B cell (primary cell): ENCODE measurements around the gene B9D1. TPM values are rescaled to one million over a fixed set of nuclear protein-coding genes. Genes with fewer than 3 reads are reported as not detected.

ENCODE experiments used
- ATAC-seq: fragments of 200-7000 bp; cut with Tn5 transposase; one replicate; pipeline ENCODE4 v1.10.0; 2021; ENCODE audit warnings: low read depth, mild to moderate bottlenecking, moderate number of reproducible peaks, moderate library complexity
- CTCF ChIA-PET: fragments of 350-600 bp; sonication (Branson Sonifier 250); formaldehyde crosslinking; loops from one replicate; lab custom pipeline; 2021; ENCODE audit warnings: antibody characterized with exemption, inconsistent platforms; lab: Charles Lee
- POLR2A ChIA-PET: fragments of 350-600 bp; sonication (Branson Sonifier 250); formaldehyde crosslinking; loops from one replicate; lab custom pipeline; 2021; ENCODE audit warnings: antibody characterized with exemption; lab: Charles Lee
- DNase-seq: peaks from one replicate; pipeline ENCODE4 v3.0.0; 2013
- H2AFZ ChIP-seq: 2 replicates; pipeline ENCODE4 v1.6.1; 2012; ENCODE audit warnings: mild to moderate bottlenecking, low read depth, low read length; ENCODE audit not compliant: insufficient read depth, poor library complexity, severe bottlenecking
- H3K27ac ChIP-seq, 2 donors: 1 replicate in 1 of 2; 2 replicates in 1 of 2; pipeline ENCODE4 v1.5.1; 2012 to 2013; ENCODE audit warnings: low read length in 2 of 2, mild to moderate bottlenecking in 2 of 2, moderate library complexity in 1 of 2
- H3K27me3 ChIP-seq, 4 experiments: fragments of 200-600 bp in 1 of 4; sonication (generic) in 1 of 4; replicated peaks in 1 of 4; 1 replicate in 2 of 4; 2 replicates in 2 of 4; pipeline versions ENCODE4 v1.6.1 to v1.7.0; 2013 to 2016; ENCODE audit warnings: low read length in 3 of 4, mild to moderate bottlenecking in 2 of 4, mixed read lengths in 1 of 4, moderate library complexity in 1 of 4; ENCODE audit not compliant: insufficient read depth in 4 of 4, control insufficient read depth in 3 of 4; ENCODE audit errors: control extremely low read depth in 1 of 4
- H3K36me3 ChIP-seq, 2 experiments: replicated peaks in 1 of 2; 1 replicate in 1 of 2; 2 replicates in 1 of 2; pipeline versions ENCODE4 v1.6.1 to v1.7.1; 2013; ENCODE audit warnings: low read length in 1 of 2; ENCODE audit not compliant: insufficient read depth in 2 of 2, control insufficient read depth in 1 of 2; ENCODE audit errors: control extremely low read depth in 1 of 2, extremely low read depth in 1 of 2
- H3K4me1 ChIP-seq, 2 donors: fragments of 200-600 bp in 1 of 2; sonication (generic) in 1 of 2; 1 replicate in 1 of 2; 2 replicates in 1 of 2; pipeline versions ENCODE4 v1.5.1 to v1.6.1; 2013 to 2017; ENCODE audit warnings: low read length in 2 of 2; ENCODE audit not compliant: control insufficient read depth in 2 of 2, insufficient read depth in 2 of 2
- H3K4me2 ChIP-seq: replicated peaks from 2 replicates; pipeline ENCODE3; 2012; ENCODE audit warnings: mild to moderate bottlenecking, low read depth, low read length; ENCODE audit not compliant: poor library complexity, severe bottlenecking
- H3K4me3 ChIP-seq, 5 experiments: fragments of 200-600 bp in 1 of 5; sonication (generic) in 1 of 5; 1 replicate in 3 of 5; 2 replicates in 2 of 5; pipeline versions ENCODE4 v1.5.1 to v1.7.0; 2011 to 2016; ENCODE audit warnings: low read length in 4 of 5, mild to moderate bottlenecking in 4 of 5, low read depth in 2 of 5, control low read depth in 1 of 5, moderate library complexity in 1 of 5; ENCODE audit not compliant: insufficient read depth in 1 of 5; ENCODE audit errors: control extremely low read depth in 1 of 5, extremely low read depth in 1 of 5
- H3K79me2 ChIP-seq: fragments of 200-600 bp; sonication (generic); one replicate; pipeline ENCODE4 v1.6.0; 2016; ENCODE audit warnings: low read length; ENCODE audit not compliant: control insufficient read depth, insufficient read depth
- H3K9ac ChIP-seq: fragments of 200-600 bp; sonication (generic); 2 replicates; pipeline ENCODE4 v1.6.1; 2017; ENCODE audit warnings: mild to moderate bottlenecking, low read length, moderate library complexity
- H3K9me3 ChIP-seq, 3 donors: one replicate each; pipeline versions ENCODE4 v1.6.1 to v1.7.1; 2013; ENCODE audit warnings: low read length in 2 of 3; ENCODE audit not compliant: control insufficient read depth in 2 of 3, insufficient read depth in 1 of 3; ENCODE audit errors: control extremely low read depth in 1 of 3
- H4K20me1 ChIP-seq: 2 replicates; pipeline ENCODE4 v1.6.0; 2012; ENCODE audit warnings: mild to moderate bottlenecking, low read length; ENCODE audit not compliant: insufficient read depth, control insufficient read depth, poor library complexity, severe bottlenecking
- H3K27ac Mint-ChIP-seq: one replicate; pipeline ENCODE4 v1.8.0; 2021; ENCODE audit warnings: mixed read lengths
- H3K27me3 Mint-ChIP-seq: one replicate; pipeline ENCODE4 v1.8.0; 2021; ENCODE audit warnings: mixed read lengths
- H3K4me1 Mint-ChIP-seq: one replicate; pipeline ENCODE4 v1.8.0; 2021; ENCODE audit warnings: mixed read lengths
- H3K4me3 Mint-ChIP-seq: one replicate; pipeline ENCODE4 v1.8.0; 2021; ENCODE audit warnings: mixed read lengths
- H3K9me3 Mint-ChIP-seq: one replicate; pipeline ENCODE4 v1.8.0; 2022; ENCODE audit warnings: mixed read lengths; ENCODE audit not compliant: insufficient read depth
- CTCF ChIP-seq: fragments of 200-600 bp; IDR thresholded peaks from one replicate; pipeline ENCODE4 v1.8.0; 2022; ENCODE audit warnings: antibody characterized with exemption, mild to moderate bottlenecking
- EZH2 ChIP-seq: IDR thresholded peaks from 2 replicates; pipeline ENCODE4 v1.6.1; 2012; ENCODE audit warnings: borderline replicate concordance, low read depth, mild to moderate bottlenecking, moderate library complexity, low read length; ENCODE audit not compliant: insufficient read depth, poor library complexity, severe bottlenecking
- WGBS: methylation state at CpG from one replicate; pipeline ENCODE4 v1.1.5; 2013; ENCODE audit warnings: missing lambda C conversion rate; ENCODE audit not compliant: insufficient coverage; 5-methylcytosine and 5-hydroxymethylcytosine counted together
- intact Hi-C: fragments of 100-400 bp; cut with micrococcal nuclease; formaldehyde crosslinking; loops from one replicate; pipeline ENCODE4 v1.10.0; 2022
- polyA plus RNA-seq: library from polyadenylated mRNA; depleted of rRNA; stranded (reverse); fragments of >200 nt; gene quantifications from 2 replicates; pipeline ENCODE4 v1.2.3, GENCODE V29; 2012
- total RNA-seq, 2 donors: library from RNA; stranded (reverse); fragments of 120-200 nt in 1 of 2; gene quantifications; 1 replicate in 1 of 2; 2 replicates in 1 of 2; pipeline versions ENCODE4 v1.2.3 to v1.2.4, GENCODE V29; 2013 to 2022

B9D1 gene
- total and polyA plus RNA-seq, 2 donors (not counting 1 experiment from before 2014, with no cell fraction given), result 2.5 to 6.9 TPM

GRCh38 chr17:19301973-19302372 lies 60.5 kb downstream of the B9D1 start:
- no peaks in the 10 kb centered on the region for H3K36me3 ChIP-seq
- intact Hi-C loops, result no loop called here
- no peaks in the 10 kb centered on the region for H3K79me2 ChIP-seq
- Mint-ChIP-seq H3K27me3 (no peaks in the 10 kb centered on the region), H3K4me3 (no peak overlapping the region), H3K27ac (no peak overlapping the region), H3K4me1 (peaks cover 49% of the 10 kb centered on the region), H3K9me3 (no peaks in the 10 kb centered on the region)
- H3K27ac ChIP-seq, result no peak overlapping the region
- H3K4me2 ChIP-seq, result no peak overlapping the region
- H3K27me3 ChIP-seq, result peaks cover 0 to 10% (median 0%) of the 10 kb centered on the region in 4 experiments
- WGBS, result over 99% methylated on average over 9 of the region's 9 CpGs
- no peak overlapping the region for H3K4me3 ChIP-seq
- TF ChIP-seq EZH2 (no peak), CTCF (no peak)
- ATAC-seq (no peak), DNase-seq (no peak)
- peaks cover 49 to 53% of the 10 kb centered on the region in 2 donors for H3K4me1 ChIP-seq
- H4K20me1 ChIP-seq, result peaks cover 22% of the 10 kb centered on the region
- ChIA-PET POLR2A (no interaction called here), CTCF (interaction anchor here (1.3 to 2.5 kb wide), 2 partner anchors 20 to 36 kb away, joined by 3 to 14 read pairs; no protein-coding TSS in a partner anchor)
- peaks cover 0 to 3% (median 0%) of the 10 kb centered on the region in 3 donors for H3K9me3 ChIP-seq
- no peak overlapping the region for H3K9ac ChIP-seq
- no peak overlapping the region for H2AFZ ChIP-seq

- Mint-ChIP-seq H3K4me3 (no peak overlapping the region), H3K27me3 (no peaks in the 10 kb centered on the region), H3K4me1 (peaks cover 44% of the 10 kb centered on the region), H3K9me3 (no peaks in the 10 kb centered on the region), H3K27ac (no peak overlapping the region)
- CTCF ChIA-PET, result interaction anchor here (2.5 kb wide), 1 partner anchor 37 kb away, joined by 14 read pairs; no protein-coding TSS in a partner anchor
- no peak overlapping the region for H3K9ac ChIP-seq
- POLR2A ChIA-PET, result no interaction called here
- intact Hi-C loops, result no loop called here
- H3K4me2 ChIP-seq, result no peak overlapping the region
- ATAC-seq (no peak), DNase-seq (no peak)
- WGBS, result 97% methylated on average over 4 of the region's 5 CpGs
- peaks cover 0 to 3% (median 0%) of the 10 kb centered on the region in 3 donors for H3K9me3 ChIP-seq
- no peak overlapping the region for H3K27ac ChIP-seq
- peaks cover 0 to 10% (median 0%) of the 10 kb centered on the region in 4 experiments for H3K27me3 ChIP-seq
- no peaks in the 10 kb centered on the region for H3K36me3 ChIP-seq
- H2AFZ ChIP-seq, result no peak overlapping the region
- H3K4me1 ChIP-seq, result peaks cover 43 to 48% of the 10 kb centered on the region in 2 donors
- H4K20me1 ChIP-seq, result peaks cover 22% of the 10 kb centered on the region
- H3K4me3 ChIP-seq, result no peak overlapping the region
- H3K79me2 ChIP-seq, result no peaks in the 10 kb centered on the region
- TF ChIP-seq CTCF (no peak), EZH2 (no peak)
Measured at GRCh38 chr17:19301274-19301951, 61.1 kb downstream of the B9D1 start.
